HUES48 (cell line): ENCODE data around the gene NTN3.

Experiments
- H3K27ac ChIP-seq: one replicate; pipeline ENCODE4 v1.7.0; 2013; ENCODE audit warnings: low read depth, low read length, inconsistent platforms
- H3K27me3 ChIP-seq: 2 replicates; pipeline ENCODE4 v1.6.1; 2013; ENCODE audit warnings: mild to moderate bottlenecking, low read length; ENCODE audit not compliant: control insufficient read depth, insufficient read depth
- H3K36me3 ChIP-seq: 2 replicates; pipeline ENCODE4 v1.6.1; 2013; ENCODE audit warnings: low read length; ENCODE audit not compliant: control insufficient read depth, insufficient read depth
- H3K4me1 ChIP-seq: 2 replicates; pipeline ENCODE4 v1.6.1; 2013; ENCODE audit warnings: mild to moderate bottlenecking, low read length; ENCODE audit not compliant: control insufficient read depth, insufficient read depth
- H3K4me3 ChIP-seq: 2 replicates; pipeline ENCODE4 v1.5.1; 2013; ENCODE audit warnings: mild to moderate bottlenecking, low read depth, low read length
- H3K9ac ChIP-seq: 2 replicates; pipeline ENCODE4 v1.6.1; 2013; ENCODE audit warnings: mild to moderate bottlenecking, low read depth, low read length, moderate library complexity
- H3K9me3 ChIP-seq: 2 replicates; pipeline ENCODE4 v1.6.1; 2013; ENCODE audit warnings: low read length; ENCODE audit not compliant: control insufficient read depth, insufficient read depth

The NTN3 gene

DNA sequence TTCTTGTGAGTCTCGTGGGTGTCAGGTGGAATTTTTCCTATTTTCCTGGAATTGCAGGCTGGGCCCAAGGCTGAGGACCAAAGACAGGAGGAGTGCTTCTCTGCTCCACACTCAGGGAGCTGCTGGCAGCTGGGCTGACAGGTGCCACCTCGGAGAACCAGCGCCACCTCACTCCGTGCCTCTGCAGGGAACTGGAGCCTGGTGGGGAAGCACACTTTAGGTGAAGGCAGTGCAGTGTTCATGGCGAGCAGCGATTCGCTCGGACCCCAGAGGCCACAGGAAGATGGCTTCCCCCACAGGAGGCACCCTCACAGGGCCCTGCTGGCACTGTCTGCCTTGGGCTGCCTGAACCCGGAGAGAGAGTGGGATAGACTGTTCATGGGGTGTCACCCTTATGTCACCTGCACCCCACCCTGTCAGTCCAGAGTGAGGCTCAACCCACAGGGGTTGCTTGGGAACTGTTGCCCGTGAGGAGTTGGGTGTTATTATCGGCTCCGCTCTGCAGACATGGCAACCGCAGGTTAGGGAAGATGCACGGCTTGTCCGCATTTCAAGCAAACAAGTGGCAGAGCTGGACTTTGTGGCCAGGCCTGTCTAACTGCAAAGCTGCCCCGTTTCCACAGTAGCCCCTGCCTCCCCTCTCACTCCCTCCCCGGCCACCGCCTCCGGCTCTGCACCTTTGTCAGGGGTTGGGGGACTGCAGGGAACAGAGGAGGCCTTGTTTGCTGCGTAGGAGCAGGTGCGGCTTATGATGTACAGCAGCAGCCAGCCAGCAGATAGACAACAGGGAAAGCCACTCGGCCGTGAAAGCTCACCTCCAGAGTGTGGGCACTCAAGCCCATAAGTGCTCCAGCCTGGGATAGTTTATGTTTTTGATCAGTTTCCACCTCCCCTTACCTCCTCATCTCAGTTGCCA, 19.4 kb downstream of the NTN3 start:
- no peak overlapping the region for H3K9ac ChIP-seq
- no peaks in the 10 kb centered on the region for H3K4me1 ChIP-seq
- no peaks in the 10 kb centered on the region for H3K9me3 ChIP-seq
- no peak overlapping the region for H3K4me3 ChIP-seq
- H3K27ac ChIP-seq = no peak overlapping the region
- H3K27me3 ChIP-seq = no peaks in the 10 kb centered on the region
- no peaks in the 10 kb centered on the region for H3K36me3 ChIP-seq

- H3K36me3 ChIP-seq = peaks cover 14% of the 10 kb centered on the region; the same call in 1 of the 2 replicates
These were observed 21.2 kb downstream of the NTN3 start for GRCh38 chr16:2492292-2492691.

GRCh38 chr16:2493605-2494004, 22.5 kb downstream of the NTN3 start:
- Histone ChIP-seq H3K4me3 (no peak overlapping the region), H3K9me3 (no peaks in the 10 kb centered on the region), H3K36me3 (peaks cover 23% of the 10 kb centered on the region), H3K4me1 (no peaks in the 10 kb centered on the region), H3K27me3 (no peaks in the 10 kb centered on the region), H3K27ac (no peak overlapping the region), H3K9ac (no peak overlapping the region)

More at GRCh38 chr16:2492292-2492691, 21.2 kb downstream of the NTN3 start:
- Histone ChIP-seq H3K9me3 (no peaks in the 10 kb centered on the region), H3K27me3 (no peaks in the 10 kb centered on the region), H3K27ac (no peak overlapping the region), H3K9ac (no peak overlapping the region), H3K4me1 (no peaks in the 10 kb centered on the region), H3K4me3 (no peak overlapping the region)

DNA sequence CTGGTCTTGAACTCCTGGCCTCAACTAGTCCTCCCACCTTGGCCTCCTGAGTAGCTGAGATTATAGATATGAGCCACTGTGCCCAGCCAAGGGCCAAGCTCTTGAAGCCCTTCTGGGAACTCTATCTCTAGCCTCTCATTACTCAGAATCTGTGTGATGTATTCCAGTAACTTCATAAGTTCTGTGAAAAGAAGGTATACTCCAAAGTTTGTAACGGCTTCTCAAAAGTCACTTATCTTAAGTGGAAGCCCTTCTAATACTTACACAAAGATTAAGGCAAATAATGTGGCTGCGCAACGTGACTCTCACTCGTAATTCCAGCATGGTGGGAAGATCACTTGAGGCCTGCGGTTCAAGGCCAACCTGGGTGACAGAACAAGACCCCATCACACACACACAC, 23.5 kb downstream of the NTN3 start:
- Histone ChIP-seq H3K4me1 (no peaks in the 10 kb centered on the region), H3K36me3 (peaks cover 29% of the 10 kb centered on the region), H3K27ac (no peak overlapping the region), H3K9ac (no peak overlapping the region), H3K27me3 (no peaks in the 10 kb centered on the region), H3K4me3 (no peak overlapping the region), H3K9me3 (no peaks in the 10 kb centered on the region)

DNA sequence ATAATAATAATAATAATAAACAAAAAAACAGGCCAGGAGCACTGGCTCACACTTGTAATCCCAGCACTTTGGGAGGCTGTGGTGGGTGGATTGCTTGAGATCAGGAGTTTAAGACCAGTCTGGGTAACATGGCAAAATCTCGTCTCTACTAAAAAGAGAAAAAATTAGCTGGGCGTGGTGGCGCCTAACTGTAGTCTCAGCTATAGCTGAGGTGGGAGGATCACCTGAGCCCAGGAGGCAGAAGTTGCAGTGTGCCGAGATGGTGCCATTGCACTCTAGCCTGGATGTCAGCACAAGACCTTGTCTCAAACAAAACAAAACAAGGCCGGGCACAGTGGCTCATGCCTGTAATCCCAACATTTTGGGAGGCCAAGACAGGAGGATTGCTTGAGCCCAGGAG, 23.9 kb downstream of the NTN3 start:
- H3K4me3 ChIP-seq = no peak overlapping the region
- no peak overlapping the region for H3K27ac ChIP-seq
- H3K9me3 ChIP-seq = no peaks in the 10 kb centered on the region
- H3K36me3 ChIP-seq = peaks cover 29% of the 10 kb centered on the region
- no peaks in the 10 kb centered on the region for H3K4me1 ChIP-seq
- H3K9ac ChIP-seq = no peak overlapping the region
- no peaks in the 10 kb centered on the region for H3K27me3 ChIP-seq

- no peak overlapping the region for H3K9ac ChIP-seq
- H3K27me3 ChIP-seq = no peaks in the 10 kb centered on the region
- 0 out of 2 replicates have a peak, but pooled peaks cover 3% of the 10 kb centered on the region for H3K4me1 ChIP-seq
- no peak overlapping the region for H3K27ac ChIP-seq
- peaks cover 29% of the 10 kb centered on the region for H3K36me3 ChIP-seq
- no peak overlapping the region for H3K4me3 ChIP-seq
- no peaks in the 10 kb centered on the region for H3K9me3 ChIP-seq
These were observed 25.4 kb downstream of the NTN3 start for GRCh38 chr16:2496223-2497115.

DNA sequence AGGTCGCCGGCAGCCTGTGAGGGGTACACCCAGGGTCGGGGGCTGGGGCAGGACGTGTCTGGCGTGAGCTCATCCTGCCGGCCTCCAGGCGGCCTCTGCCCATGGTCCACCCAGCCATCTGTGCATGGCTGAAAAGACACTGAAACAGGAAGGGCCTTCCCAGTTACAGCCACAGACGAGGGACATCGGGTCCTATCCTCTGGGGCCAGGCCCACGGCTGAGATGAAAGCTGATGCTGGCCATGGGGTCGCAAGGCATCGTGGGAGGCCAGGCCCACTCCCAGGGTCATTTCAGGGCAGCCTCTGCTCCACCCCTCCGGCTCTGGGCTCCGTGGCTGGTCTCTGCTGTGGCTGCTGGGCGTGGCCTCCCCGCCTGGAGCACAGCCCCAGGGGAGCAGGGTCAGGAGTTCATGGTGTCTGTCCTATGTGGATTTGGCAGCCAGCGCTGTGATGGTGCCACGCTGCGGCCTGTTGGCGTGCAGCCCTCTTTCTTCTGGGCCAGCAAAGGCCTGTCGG, 26.1 kb downstream of the NTN3 start:
- peaks cover 8% of the 10 kb centered on the region for H3K4me1 ChIP-seq
- H3K9me3 ChIP-seq = no peaks in the 10 kb centered on the region
- no peak overlapping the region for H3K4me3 ChIP-seq
- H3K27me3 ChIP-seq = no peaks in the 10 kb centered on the region
- peaks cover 29% of the 10 kb centered on the region for H3K36me3 ChIP-seq
- no peak overlapping the region for H3K27ac ChIP-seq
- H3K9ac ChIP-seq = no peak overlapping the region

DNA sequence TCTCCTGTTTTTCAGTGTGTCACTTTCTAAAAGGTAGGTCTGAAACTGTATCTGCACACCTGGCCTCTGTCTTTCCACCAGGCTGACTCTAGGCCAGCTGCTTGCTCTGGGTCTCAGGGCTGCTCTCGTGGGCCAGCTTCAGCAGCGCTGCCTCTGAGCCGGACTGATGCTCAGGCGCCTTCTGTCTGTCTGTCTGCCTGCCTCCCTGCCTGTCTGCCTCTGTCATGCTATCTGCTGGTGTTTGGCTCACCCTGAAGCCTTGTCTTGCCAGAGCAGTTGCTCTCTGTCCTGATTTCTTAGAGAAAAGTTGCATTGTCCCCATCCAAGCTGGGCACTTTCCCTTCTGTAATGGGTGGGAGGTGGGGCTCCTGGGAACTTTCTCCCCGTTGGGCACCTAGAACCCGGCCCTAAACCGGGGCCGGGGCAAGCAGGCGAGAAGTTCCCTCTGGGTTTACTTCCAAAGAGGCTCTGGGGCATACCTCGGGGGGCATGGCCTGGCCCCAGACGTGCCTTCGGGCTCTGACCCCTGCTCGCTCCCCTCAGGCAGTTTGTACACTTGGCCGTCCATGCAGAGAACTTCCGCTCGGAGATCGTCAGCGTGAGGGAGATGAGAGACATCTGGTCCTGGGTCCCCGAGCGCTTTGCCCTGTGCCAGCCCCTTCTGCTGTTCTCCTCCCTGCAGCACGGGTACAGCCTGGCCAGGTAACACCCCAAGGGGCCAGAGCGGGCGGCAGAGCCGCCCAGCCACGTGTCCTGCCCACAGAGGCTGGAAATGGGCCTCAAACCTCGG, 26.8 kb downstream of the NTN3 start:
- Histone ChIP-seq H3K36me3 (peaks cover 29% of the 10 kb centered on the region), H3K9me3 (no peaks in the 10 kb centered on the region), H3K4me1 (peaks cover 8% of the 10 kb centered on the region), H3K4me3 (no peak overlapping the region), H3K27me3 (no peaks in the 10 kb centered on the region), H3K27ac (no peak overlapping the region), H3K9ac (no peak overlapping the region)

DNA sequence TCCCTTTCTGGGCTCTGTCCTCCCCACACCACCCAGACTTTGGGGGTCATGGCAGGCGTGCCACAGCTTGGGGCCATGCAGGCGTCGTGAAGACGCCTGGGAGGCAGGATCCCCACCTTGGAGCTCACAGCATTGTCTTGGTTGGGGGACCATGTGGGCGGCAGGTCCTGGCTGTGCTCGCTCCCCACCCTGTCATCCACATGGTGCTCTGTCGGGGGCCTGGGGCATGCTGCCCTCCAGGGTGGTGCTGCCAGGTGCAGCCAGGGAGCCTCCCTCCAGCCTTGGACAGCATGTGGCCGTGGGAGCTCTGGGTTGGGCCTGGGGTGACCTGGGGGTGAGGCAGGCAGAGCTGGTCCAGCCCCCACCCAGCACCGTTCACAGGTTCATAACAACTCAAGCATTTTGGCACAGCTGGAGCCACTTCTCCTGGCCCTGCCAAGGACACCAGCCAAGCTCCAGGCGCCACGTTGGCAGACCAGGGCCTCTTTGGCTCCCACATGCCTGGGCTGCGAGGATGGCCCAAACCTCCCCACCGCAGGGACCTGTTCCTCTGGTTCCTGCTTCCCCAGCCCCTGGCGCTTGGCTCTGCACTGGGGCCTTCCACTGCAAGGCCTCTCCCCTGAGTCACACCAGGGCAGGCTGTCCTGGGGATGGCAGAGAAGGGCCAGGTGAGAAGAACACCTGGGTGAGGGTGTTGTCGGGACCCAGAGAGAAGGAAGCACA, 27.6 kb downstream of the NTN3 start:
- Histone ChIP-seq H3K9me3 (no peaks in the 10 kb centered on the region), H3K27me3 (no peaks in the 10 kb centered on the region), H3K4me1 (peaks cover 8% of the 10 kb centered on the region), H3K27ac (no peak overlapping the region), H3K4me3 (no peak overlapping the region), H3K9ac (no peak overlapping the region), H3K36me3 (peaks cover 29% of the 10 kb centered on the region)

DNA sequence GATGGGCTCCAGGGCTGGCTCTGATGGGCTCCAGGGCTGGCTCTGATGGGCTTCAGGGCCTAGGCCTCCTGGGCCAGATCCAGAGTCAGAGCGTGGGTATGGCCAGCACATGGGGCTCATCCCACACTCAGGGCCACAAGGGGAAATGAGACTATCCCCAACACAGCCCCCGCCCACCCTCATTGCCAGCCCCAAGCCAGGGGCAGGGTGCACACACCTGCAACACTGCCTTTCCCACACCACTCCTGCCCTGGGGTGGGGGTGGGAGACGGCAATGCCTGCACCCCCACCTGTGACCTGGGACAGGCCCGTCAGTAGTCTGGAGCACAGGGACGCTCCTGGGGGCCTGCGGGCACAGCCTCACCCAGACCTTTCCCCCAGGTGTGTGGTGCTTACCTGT, 28.4 kb downstream of the NTN3 start:
- H3K4me1 ChIP-seq = peaks cover 8% of the 10 kb centered on the region
- H3K9ac ChIP-seq = no peak overlapping the region
- H3K9me3 ChIP-seq = no peaks in the 10 kb centered on the region
- no peak overlapping the region for H3K4me3 ChIP-seq
- H3K27ac ChIP-seq = no peak overlapping the region
- H3K27me3 ChIP-seq = no peaks in the 10 kb centered on the region
- H3K36me3 ChIP-seq = peaks cover 29% of the 10 kb centered on the region
